Measurements from ENCODE around the gene TMEM201. TPM values are rescaled to one million over a fixed set of nuclear protein-coding genes. Genes with fewer than 3 reads are reported as not detected.

The TMEM201 gene
- total and polyA plus RNA-seq, 2 of the 13 experiments (the other 11 are each of a cell fraction or from before 2014, with no cell fraction given), result 1.5 to 8.2 TPM

GRCh38 chr1:9577423-9577822 lies 11.3 kb upstream of the TMEM201 start:
- peak; percentile 75 for TF ChIP-seq RBM22 (optimal IDR thresholded peaks at IDR 0.05; ENCODE audit: low read length)
- no peak for TF ChIP-seq CCDC6 (CRISPR knock-in tag; IDR thresholded peaks at IDR 0.05)
- in situ Hi-C loops (cut with HindIII; ENCODE audit: extremely low pct_ligation_motif_present, low pct_unique_long_range_greater_than_20kb) (no loop called here), intact Hi-C loops (cut with micrococcal nuclease; ENCODE audit: unreplicated experiment) (no loop called here)
- no peak for ATAC-seq
- no peak for FAIRE-seq
- no peak overlapping the region for H3K4me2 ChIP-seq (ENCODE audit: low read depth, low read length)
- H3K36me3 ChIP-seq (replicated peaks in 1 of 2; ENCODE audit: control insufficient read depth in 1 of 2, insufficient read depth in 2 of 2, low read length in 2 of 2), result peaks cover 28 to 65% of the 10 kb centered on the region in 2 experiments
- H4K20me1 ChIP-seq (ENCODE audit: insufficient read depth, low read length), result 0 out of 2 replicates have a peak, but pooled peaks cover 3% of the 10 kb centered on the region
- 87% methylated on average over 5 of the region's 5 CpGs for WGBS (ENCODE audit: low lambda C conversion rate)
- H3K4me1 ChIP-seq (ENCODE audit: insufficient read depth, low read length), result no peaks in the 10 kb centered on the region
- POLR2A ChIA-PET, result no interaction called here
- DNase-seq (ENCODE audit: low spot score), result no peak
- H3K27ac ChIP-seq (ENCODE audit: extremely low read length, insufficient read depth, low read length), result no peak overlapping the region
- H3K27me3 ChIP-seq (ENCODE audit: control insufficient read depth in 1 of 2, insufficient read depth in 2 of 2, low read length in 2 of 2), result no peaks in the 10 kb centered on the region
- BruUV-seq (replicated peaks), result no TSS peak
- no peaks in the 10 kb centered on the region for H3K9me3 ChIP-seq (ENCODE audit: low read length)
- CTCF ChIA-PET (ENCODE audit: low intra/inter-chr PET ratio, low total read pairs), result no interaction called here
- no peak overlapping the region for H3K4me3 ChIP-seq (replicated peaks in 1 of 3; ENCODE audit: insufficient read depth in 1 of 3, low read depth in 2 of 3, low read length in 3 of 3)
- H2AFZ ChIP-seq (ENCODE audit: low read length), result no peak overlapping the region
- H3K79me2 ChIP-seq (ENCODE audit: insufficient read depth, low read length), result peaks cover 7% of the 10 kb centered on the region
- H3K9ac ChIP-seq (ENCODE audit: insufficient read depth, low read depth, low read length), result no peak overlapping the region

GRCh38 chr1:9580942-9581341 lies 7.8 kb upstream of the TMEM201 start:
- intact Hi-C loops (cut with micrococcal nuclease; ENCODE audit: unreplicated experiment), result no loop called here
- Histone ChIP-seq H2AFZ (ENCODE audit: low read length) (no peak overlapping the region), H3K4me3 (replicated peaks in 1 of 3; ENCODE audit: insufficient read depth in 1 of 3, low read depth in 2 of 3, low read length in 3 of 3) (no peak overlapping the region), H3K27me3 (ENCODE audit: control insufficient read depth in 1 of 2, insufficient read depth in 2 of 2, low read length in 2 of 2) (no peaks in the 10 kb centered on the region), H3K9me3 (ENCODE audit: low read length) (no peaks in the 10 kb centered on the region), H3K4me2 (ENCODE audit: low read depth, low read length) (no peak overlapping the region), H4K20me1 (ENCODE audit: insufficient read depth, low read length) (0 out of 2 replicates have a peak, but pooled peaks cover 3% of the 10 kb centered on the region), H3K79me2 (ENCODE audit: insufficient read depth, low read length) (no peaks in the 10 kb centered on the region), H3K36me3 (replicated peaks in 1 of 2; ENCODE audit: control insufficient read depth in 1 of 2, insufficient read depth in 2 of 2, low read length in 2 of 2) (peaks cover 19 to 65% of the 10 kb centered on the region in 2 experiments), H3K4me1 (ENCODE audit: insufficient read depth, low read length) (no peaks in the 10 kb centered on the region), H3K27ac (ENCODE audit: extremely low read length, insufficient read depth, low read length) (no peak overlapping the region), H3K9ac (ENCODE audit: insufficient read depth, low read depth, low read length) (no peak overlapping the region)
- peak; percentile 91 for TF ChIP-seq RBM22 (optimal IDR thresholded peaks at IDR 0.05; ENCODE audit: low read length)
- TF ChIP-seq TBX3 (IDR thresholded peaks at IDR 0.05; ENCODE audit: borderline replicate concordance), result no peak
- TF ChIP-seq KDM3A (CRISPR knock-in tag; IDR thresholded peaks at IDR 0.05; ENCODE audit: low read depth), result no peak
- ChIA-PET POLR2A (no interaction called here), CTCF (ENCODE audit: low intra/inter-chr PET ratio, low total read pairs) (no interaction called here)
- DNase-seq (ENCODE audit: low spot score) (no peak), ATAC-seq (no peak), FAIRE-seq (no peak)
- in situ Hi-C loops (cut with HindIII; ENCODE audit: extremely low pct_ligation_motif_present, low pct_unique_long_range_greater_than_20kb), result no loop called here
- WGBS (ENCODE audit: low lambda C conversion rate), result 97% methylated on average over 2 of the region's 2 CpGs
- BruUV-seq (replicated peaks), result no TSS peak
